IMR-90 (cell line): Measurements from ENCODE around the gene LNX1. TPM values are rescaled to one million over a fixed set of nuclear protein-coding genes. Genes with fewer than 3 reads are reported as not detected.

Source experiments
- ATAC-seq: fragments of 200-7000 bp; cut with Tn5 transposase; 2 replicates; pipeline ENCODE4 v1.9.1; 2020; ENCODE audit warnings: low read depth, mild to moderate bottlenecking, moderate library complexity
- BruUV-seq: library from RNA; stranded (reverse); fragments of 400-500 nt; replicated peaks from 2 replicates; lab custom pipeline; 2021; lab: Mats Ljungman, UMichigan
- CTCF ChIA-PET: fragments of 300-600 bp; formaldehyde crosslinking; extraction: SDS; loops from one replicate; lab custom pipeline; 2021; ENCODE audit warnings: antibody characterized with exemption; lab: Yijun Ruan, JAX
- POLR2A ChIA-PET: fragments of 300-600 bp; sonication (Branson Sonifier 250); formaldehyde crosslinking; loops from one replicate; lab custom pipeline; 2022; ENCODE audit warnings: antibody characterized with exemption; ENCODE audit not compliant: unreplicated experiment; lab: Charles Lee
- DNase-seq: peaks from one replicate; pipeline ENCODE4 v3.0.0; 2013
- H2AFZ ChIP-seq: replicated peaks from 2 replicates; pipeline ENCODE3; 2013; ENCODE audit warnings: low read length, mild to moderate bottlenecking; ENCODE audit not compliant: poor library complexity
- H2AK5ac ChIP-seq: 2 replicates; pipeline ENCODE4 v1.6.1; 2013; ENCODE audit warnings: low read depth, low read length, inconsistent platforms
- H2AK9ac ChIP-seq: replicated peaks from 2 replicates; pipeline ENCODE3; 2013; ENCODE audit warnings: mild to moderate bottlenecking, low read depth, low read length, moderate library complexity; ENCODE audit not compliant: poor library complexity
- H2BK120ac ChIP-seq: 2 replicates; pipeline ENCODE4 v1.6.1; 2013; ENCODE audit warnings: low read depth, low read length, inconsistent platforms
- H2BK15ac ChIP-seq: 3 replicates; pipeline ENCODE4 v1.6.1; 2013; ENCODE audit warnings: low read depth, low read length, inconsistent platforms
- H2BK20ac ChIP-seq: 2 replicates; pipeline ENCODE4 v1.6.1; 2013; ENCODE audit warnings: low read depth, mild to moderate bottlenecking, inconsistent platforms, low read length, moderate library complexity
- H2BK5ac ChIP-seq: 2 replicates; pipeline ENCODE4 v1.6.1; 2013; ENCODE audit warnings: mild to moderate bottlenecking, low read depth, low read length, inconsistent platforms; ENCODE audit not compliant: poor library complexity, severe bottlenecking
- H3K14ac ChIP-seq: replicated peaks from 2 replicates; pipeline ENCODE4 v1.6.1; 2013; ENCODE audit warnings: low read depth, low read length, inconsistent platforms
- H3K18ac ChIP-seq: 2 replicates; pipeline ENCODE4 v1.6.1; 2013; ENCODE audit warnings: low read depth, low read length, control low read depth
- H3K23ac ChIP-seq: 2 replicates; pipeline ENCODE4 v1.6.1; 2013; ENCODE audit warnings: low read depth, low read length, inconsistent platforms
- H3K27ac ChIP-seq: 2 replicates; pipeline ENCODE4 v1.5.1; 2013; ENCODE audit warnings: mild to moderate bottlenecking, control low read depth, low read length; ENCODE audit not compliant: insufficient read depth
- H3K27me3 ChIP-seq: 2 replicates; pipeline ENCODE4 v1.6.1; 2013; ENCODE audit warnings: low read length; ENCODE audit not compliant: control insufficient read depth, insufficient read depth
- H3K36me3 ChIP-seq: 2 replicates; pipeline ENCODE4 v1.6.1; 2013; ENCODE audit warnings: low read length, mixed read lengths; ENCODE audit not compliant: control insufficient read depth, insufficient read depth
- H3K4ac ChIP-seq: 2 replicates; pipeline ENCODE4 v1.6.1; 2013; ENCODE audit warnings: low read depth, low read length, inconsistent platforms
- H3K4me1 ChIP-seq: 2 replicates; pipeline ENCODE4 v1.6.1; 2013; ENCODE audit warnings: low read length, mixed read lengths; ENCODE audit not compliant: control insufficient read depth, insufficient read depth
- H3K4me2 ChIP-seq: 2 replicates; pipeline ENCODE4 v1.6.1; 2013; ENCODE audit warnings: low read depth, mild to moderate bottlenecking, control low read depth, low read length, moderate library complexity
- H3K4me3 ChIP-seq: 2 replicates; pipeline ENCODE4 v1.5.1; 2013; ENCODE audit warnings: low read depth, mild to moderate bottlenecking, control low read depth, low read length, moderate library complexity; ENCODE audit not compliant: insufficient read depth
- H3K56ac ChIP-seq: 2 replicates; pipeline ENCODE4 v1.6.1; 2013; ENCODE audit warnings: low read length, inconsistent platforms; ENCODE audit not compliant: insufficient read depth; ENCODE audit errors: extremely low read depth
- H3K79me1 ChIP-seq, 2 experiments: 2 replicates each; pipeline ENCODE4 v1.6.1; 2013; ENCODE audit warnings: low read length in 2 of 2, inconsistent platforms in 1 of 2, low read depth in 1 of 2
- H3K9ac ChIP-seq: 2 replicates; pipeline ENCODE4 v1.6.1; 2013; ENCODE audit warnings: low read depth, low read length, control low read depth
- H3K9me1 ChIP-seq: 2 replicates; pipeline ENCODE4 v1.6.1; 2013; ENCODE audit warnings: low read length, inconsistent platforms; ENCODE audit not compliant: insufficient read depth
- H3K9me3 ChIP-seq: 2 replicates; pipeline ENCODE4 v1.6.1; 2013; ENCODE audit warnings: low read length; ENCODE audit not compliant: control insufficient read depth, insufficient read depth
- H4K20me1 ChIP-seq: 2 replicates; pipeline ENCODE4 v1.6.1; 2013; ENCODE audit warnings: low read length, inconsistent platforms; ENCODE audit not compliant: insufficient read depth
- H4K5ac ChIP-seq: 2 replicates; pipeline ENCODE4 v1.6.1; 2013; ENCODE audit warnings: mild to moderate bottlenecking, low read depth, low read length, control low read depth
- H4K8ac ChIP-seq, 2 experiments: 2 replicates each; pipeline ENCODE4 v1.6.1; 2013; ENCODE audit warnings: low read depth in 2 of 2, low read length in 2 of 2, control low read depth in 1 of 2, inconsistent platforms in 1 of 2
- H4K91ac ChIP-seq: 2 replicates; pipeline ENCODE4 v1.6.1; 2013; ENCODE audit warnings: low read depth, low read length, inconsistent platforms; ENCODE audit not compliant: insufficient read depth
- BHLHE40 ChIP-seq: fragments of 150-350 bp; IDR thresholded peaks from 2 replicates; pipeline ENCODE4 v1.6.1; 2016; ENCODE audit warnings: mild to moderate bottlenecking, low read depth, low read length
- CEBPB ChIP-seq: IDR thresholded peaks from 2 replicates; pipeline ENCODE4 v1.6.1; 2012; ENCODE audit warnings: low read depth, low read length, improper control_type of control experiment
- WGBS, 2 experiments: methylation state at CpG; one replicate each; pipeline versions ENCODE4 v1.1.5 to v1.1.7; 2013; ENCODE audit warnings: missing lambda C conversion rate in 2 of 2; ENCODE audit not compliant: insufficient read length in 1 of 2; ENCODE audit errors: extremely low coverage in 2 of 2; 5-methylcytosine and 5-hydroxymethylcytosine counted together
- dilution Hi-C: fragments of 300-500 bp; cut with HindIII; formaldehyde crosslinking; loops from one replicate; pipeline ENCODE4 v1.14.3; 2018; ENCODE audit warnings: low sequenced_read_pairs; ENCODE audit not compliant: unreplicated experiment
- in situ Hi-C: fragments of 300-500 bp; cut with MboI; formaldehyde crosslinking; loops from 3 replicates; pipeline ENCODE4 v1.14.3; 2019; ENCODE audit warnings: low sequenced_read_pairs, inconsistent platforms, mixed read lengths
- intact Hi-C: fragments of 100-400 bp; cut with micrococcal nuclease; formaldehyde crosslinking; loops from 2 replicates; pipeline ENCODE4 v1.10.0; 2022
- polyA plus RNA-seq, 3 experiments: library from polyadenylated mRNA; depleted of rRNA; stranded (reverse); fragments of >200 nt; gene quantifications; 2 replicates each; pipeline ENCODE4 v1.2.3, GENCODE V29; 2012; ENCODE audit warnings: low replicate concordance in 1 of 3
- total RNA-seq: library from RNA; depleted of rRNA; stranded (reverse); fragments of >200 nt; gene quantifications from 2 replicates; pipeline ENCODE4 v1.2.3, GENCODE V29; 2012

Gene LNX1
- total and polyA plus RNA-seq, 2 of the 4 experiments (the other 2 are of a cell fraction), result 0.15 to 0.36 TPM

GRCh38 chr4:53432528-53433424 is 158.5 kb downstream of the LNX1 start:
- in situ Hi-C loops (no loop called here), intact Hi-C loops (no loop called here), dilution Hi-C loops (no loop called here)
- H4K5ac ChIP-seq, result no peak overlapping the region
- no peak overlapping the region for H2BK20ac ChIP-seq
- peak; percentile 67 for TF ChIP-seq CEBPB
- no peak for TF ChIP-seq BHLHE40
- H3K9me3 ChIP-seq, result no peaks in the 10 kb centered on the region
- ATAC-seq (no peak), DNase-seq (no peak)
- H3K23ac ChIP-seq, result no peak overlapping the region
- H2BK120ac ChIP-seq, result no peak overlapping the region
- peaks cover 17 to 21% of the 10 kb centered on the region in 2 experiments; a peak in 3 of 4 replicates for H3K79me1 ChIP-seq
- no peak overlapping the region for H3K27ac ChIP-seq
- H2AK9ac ChIP-seq, result no peak overlapping the region
- H3K9me1 ChIP-seq, result no peaks in the 10 kb centered on the region
- H2AFZ ChIP-seq, result no peak overlapping the region
- H2BK15ac ChIP-seq, result no peak overlapping the region
- H4K91ac ChIP-seq, result no peak overlapping the region
- no peak overlapping the region for H2AK5ac ChIP-seq
- H3K9ac ChIP-seq, result no peak overlapping the region
- H4K8ac ChIP-seq, result no peak overlapping the region
- BruUV-seq, result no TSS peak
- H3K27me3 ChIP-seq, result no peaks in the 10 kb centered on the region
- peaks cover 22% of the 10 kb centered on the region for H3K36me3 ChIP-seq
- no peaks in the 10 kb centered on the region for H4K20me1 ChIP-seq
- no peak overlapping the region for H3K4ac ChIP-seq
- no peak overlapping the region for H3K4me2 ChIP-seq
- H3K4me1 ChIP-seq, result no peaks in the 10 kb centered on the region; the same call in 1 of the 2 replicates
- no peak overlapping the region for H3K14ac ChIP-seq
- WGBS, 2 experiments, result no CpG with 5 or more reads among the region's 4 CpGs
- ChIA-PET CTCF (no interaction called here), POLR2A (no interaction called here)
- H2BK5ac ChIP-seq, result no peak overlapping the region
- H3K4me3 ChIP-seq, result no peak overlapping the region
- H3K18ac ChIP-seq, result no peak overlapping the region
- no peak overlapping the region for H3K56ac ChIP-seq
